Testis (tissue), 3 donors: ENCODE data around the gene C16orf87. TPM values are rescaled to one million over a fixed set of nuclear protein-coding genes. Genes with fewer than 3 reads are reported as not detected.
A peak's percentile ranks its signal among the peaks of the same experiment; 100 is the strongest.

Source experiments
- DNase-seq: peaks from one replicate; pipeline ENCODE4 v3.0.0-alpha.2; 2019
- H3K27ac ChIP-seq, 2 donors: fragments of 200-600 bp; sonication (generic); one replicate each; pipeline ENCODE4 v1.5.1; 2019
- H3K27me3 ChIP-seq: fragments of 200-600 bp; sonication (generic); one replicate; pipeline ENCODE4 v1.5.1; 2019
- H3K36me3 ChIP-seq: fragments of 200-600 bp; sonication (generic); one replicate; pipeline ENCODE4 v1.5.1; 2017; ENCODE audit warnings: low read depth; ENCODE audit errors: missing control alignments
- H3K4me1 ChIP-seq: fragments of 200-600 bp; sonication (generic); one replicate; pipeline ENCODE4 v1.5.1; 2019
- H3K4me3 ChIP-seq, 2 donors: fragments of 200-600 bp; sonication (generic); one replicate each; pipeline ENCODE4 v1.5.1; 2017 to 2019
- H3K9me3 ChIP-seq: fragments of 200-600 bp; sonication (generic); one replicate; pipeline ENCODE4 v1.5.1; 2017
- POLR2A ChIP-seq: fragments of 450-650 bp; IDR thresholded peaks from one replicate; pipeline ENCODE4 v1.6.1; 2017; ENCODE audit warnings: antibody characterized with exemption, mild to moderate bottlenecking, moderate library complexity
- WGBS, 2 donors: methylation state at CpG; one replicate each; pipeline ENCODE4 v1.1.5; 2018; 5-methylcytosine and 5-hydroxymethylcytosine counted together
- intact Hi-C: fragments of 100-400 bp; cut with DNase I; formaldehyde crosslinking; loops from one replicate; pipeline ENCODE4 v1.15.1; 2023; ENCODE audit warnings: low total_unique reads
- polyA plus RNA-seq: library from polyadenylated mRNA; stranded (reverse); fragments of 350-450 nt; fragmentation: Illumina TruSeq; extraction: RNeasy Lipid Tissue Mini Kit (QIAGEN cat#74804); gene quantifications from one replicate; pipeline ENCODE4 v1.2.3, GENCODE V29; 2014; ENCODE audit warnings: low read depth, low replicate concordance; ENCODE audit not compliant: insufficient read depth
- total RNA-seq, 2 donors: library from RNA; depleted of rRNA; stranded (reverse); fragments of >200 nt; gene quantifications; one replicate each; pipeline ENCODE4 v1.2.3, GENCODE V29; 2016
- TF ChIP-seq, protein P1 (sequence below), 3 experiments: fragments of 450-650 bp in 2 of 3; fragments of 200-600 bp in 1 of 3; sonication (generic) in 1 of 3; IDR thresholded peaks; one replicate each; pipeline ENCODE4 v1.5.1; 2016 to 2019; ENCODE audit warnings: antibody characterized with exemption in 3 of 3, mild to moderate bottlenecking in 2 of 3, moderate library complexity in 1 of 3

C16orf87 gene
- total and polyA plus RNA-seq, 3 donors from 2014 or later, result 32.0 to 45.4 (median 44.9) TPM

DNA sequence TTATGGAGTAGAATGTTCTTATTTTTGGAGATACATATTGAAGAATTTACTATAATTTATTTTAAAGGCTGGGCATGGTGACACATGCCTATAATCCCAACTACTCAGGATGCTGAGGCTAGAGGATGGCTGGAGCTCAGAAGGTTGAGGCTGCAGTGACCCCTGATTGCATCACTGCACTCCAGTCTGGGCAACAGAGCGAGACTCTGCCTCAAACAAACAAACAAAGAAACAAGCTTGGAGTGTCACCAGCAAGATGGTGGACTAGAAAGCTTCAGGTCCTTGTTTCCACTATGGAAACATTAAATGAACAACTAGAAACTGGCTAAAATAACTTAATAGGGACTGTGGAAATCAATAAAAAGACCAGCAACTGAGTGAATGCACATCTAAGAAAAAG, 35.3 kb upstream of the C16orf87 start:
- WGBS, 2 donors, result 85 to 93% methylated on average over 1 of the region's 1 CpG
- Histone ChIP-seq H3K27ac (no peak overlapping the region), H3K27me3 (no peaks in the 10 kb centered on the region), H3K9me3 (no peaks in the 10 kb centered on the region), H3K4me1 (no peaks in the 10 kb centered on the region), H3K36me3 (no peaks in the 10 kb centered on the region), H3K4me3 (no peak overlapping the region)
- intact Hi-C loops, result no loop called here
- DNase-seq, result no peak
- no peak for TF ChIP-seq POLR2A

DNA sequence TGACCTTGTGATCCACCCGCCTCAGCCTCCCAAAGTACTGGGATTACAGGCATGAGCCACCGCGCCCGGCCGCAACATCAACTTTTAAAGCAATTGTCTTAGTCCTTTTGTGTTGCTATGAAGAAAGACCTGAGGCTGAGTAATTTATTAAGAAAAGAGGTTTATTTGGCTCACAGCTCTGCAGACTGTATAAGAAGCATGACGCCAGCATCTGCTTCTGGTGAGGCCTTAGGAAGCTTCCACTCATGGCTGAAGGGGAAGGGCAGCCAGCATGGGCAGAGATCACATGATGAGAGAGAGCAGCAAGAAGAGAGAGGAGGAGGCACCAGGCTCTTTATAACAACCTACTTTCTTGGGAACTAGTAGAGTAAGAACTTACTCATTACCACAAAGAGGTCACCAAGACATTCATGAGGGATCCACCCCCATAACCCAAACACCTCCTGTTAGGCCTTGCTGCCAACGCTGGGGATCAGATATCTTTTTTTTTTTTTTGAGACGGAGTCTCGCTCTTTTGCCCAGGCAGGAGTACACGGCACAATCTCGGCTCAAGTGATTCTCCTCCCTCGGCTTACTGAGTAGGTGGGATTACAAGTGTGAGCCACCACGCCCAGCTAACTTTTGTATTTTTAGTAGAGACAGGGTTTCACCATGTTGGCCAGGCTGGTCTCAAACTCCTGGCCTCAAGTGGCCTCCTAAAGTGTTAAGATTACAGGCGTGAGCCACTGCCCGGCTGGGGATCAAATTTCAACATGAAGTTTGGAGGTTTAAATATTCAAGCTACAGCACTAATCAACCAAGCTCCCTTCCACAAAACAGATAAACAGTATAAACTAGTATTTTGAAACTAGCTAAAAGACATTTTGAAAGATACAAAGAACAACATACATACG, 31.8 kb upstream of the C16orf87 start:
- intact Hi-C loops, result no loop called here
- Histone ChIP-seq H3K4me1 (no peaks in the 10 kb centered on the region), H3K27ac (no peak overlapping the region), H3K9me3 (no peaks in the 10 kb centered on the region), H3K27me3 (no peaks in the 10 kb centered on the region), H3K4me3 (no peak overlapping the region), H3K36me3 (no peaks in the 10 kb centered on the region)
- DNase-seq, result no peak
- no peak for TF ChIP-seq POLR2A
- TF ChIP-seq, protein P1, sequence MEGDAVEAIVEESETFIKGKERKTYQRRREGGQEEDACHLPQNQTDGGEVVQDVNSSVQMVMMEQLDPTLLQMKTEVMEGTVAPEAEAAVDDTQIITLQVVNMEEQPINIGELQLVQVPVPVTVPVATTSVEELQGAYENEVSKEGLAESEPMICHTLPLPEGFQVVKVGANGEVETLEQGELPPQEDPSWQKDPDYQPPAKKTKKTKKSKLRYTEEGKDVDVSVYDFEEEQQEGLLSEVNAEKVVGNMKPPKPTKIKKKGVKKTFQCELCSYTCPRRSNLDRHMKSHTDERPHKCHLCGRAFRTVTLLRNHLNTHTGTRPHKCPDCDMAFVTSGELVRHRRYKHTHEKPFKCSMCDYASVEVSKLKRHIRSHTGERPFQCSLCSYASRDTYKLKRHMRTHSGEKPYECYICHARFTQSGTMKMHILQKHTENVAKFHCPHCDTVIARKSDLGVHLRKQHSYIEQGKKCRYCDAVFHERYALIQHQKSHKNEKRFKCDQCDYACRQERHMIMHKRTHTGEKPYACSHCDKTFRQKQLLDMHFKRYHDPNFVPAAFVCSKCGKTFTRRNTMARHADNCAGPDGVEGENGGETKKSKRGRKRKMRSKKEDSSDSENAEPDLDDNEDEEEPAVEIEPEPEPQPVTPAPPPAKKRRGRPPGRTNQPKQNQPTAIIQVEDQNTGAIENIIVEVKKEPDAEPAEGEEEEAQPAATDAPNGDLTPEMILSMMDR (IDR thresholded peaks at IDR 0.05), result no peak
- 81% methylated on average over 16 of the region's 16 CpGs for WGBS, 2 donors

DNA sequence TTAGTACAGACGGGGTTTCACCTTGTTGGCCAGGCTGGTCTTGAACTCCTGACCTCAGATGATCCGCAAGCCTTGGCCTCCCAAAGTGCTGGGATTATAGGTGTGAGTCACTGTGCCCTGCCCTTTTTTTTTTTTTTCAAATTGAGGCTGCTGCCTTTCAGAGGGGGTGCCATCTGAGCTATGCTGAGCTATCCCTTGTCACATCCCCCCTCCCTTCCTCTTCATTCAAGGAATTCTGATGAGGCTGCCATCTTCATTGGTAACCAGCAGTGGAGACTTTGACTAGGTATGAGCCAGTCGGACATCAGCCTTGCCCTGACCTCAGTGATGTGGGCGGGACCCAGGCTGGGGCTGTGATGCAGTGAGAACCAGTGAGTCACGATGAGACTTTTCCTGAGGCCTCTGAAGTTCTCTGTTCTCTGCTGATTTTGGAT, 28.8 kb upstream of the C16orf87 start:
- Histone ChIP-seq H3K4me1 (no peaks in the 10 kb centered on the region), H3K36me3 (no peaks in the 10 kb centered on the region), H3K27me3 (no peaks in the 10 kb centered on the region), H3K27ac (no peak overlapping the region), H3K4me3 (no peak overlapping the region), H3K9me3 (no peaks in the 10 kb centered on the region)
- 87 to 91% methylated on average over 5 of the region's 5 CpGs for WGBS, 2 donors
- intact Hi-C loops, result loop anchor here (5.0 kb wide), 1 partner anchor 48 kb away; no protein-coding TSS in a partner anchor
- no peak for DNase-seq
- TF ChIP-seq POLR2A, result no peak
- TF ChIP-seq, protein P1 (IDR thresholded peaks at IDR 0.05), result no peak

DNA sequence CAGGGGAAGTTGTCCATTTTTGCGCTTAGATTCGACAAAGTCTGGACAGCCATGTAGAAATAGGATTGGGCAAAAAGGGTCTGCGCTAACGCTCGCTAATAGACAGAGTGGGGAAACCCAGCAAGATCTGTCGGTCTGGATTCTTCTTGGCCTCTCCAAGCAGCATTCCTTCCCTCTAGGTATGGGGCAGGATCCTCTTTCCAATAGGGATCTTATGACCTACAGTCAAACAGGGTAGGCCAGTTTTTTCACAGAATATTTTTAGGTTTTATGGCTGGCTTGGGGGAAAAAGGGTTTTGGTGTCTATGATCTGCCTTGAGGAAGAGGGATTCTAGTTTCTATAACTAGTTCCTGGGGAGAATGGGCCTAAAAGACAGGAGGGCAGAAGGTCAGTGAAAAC, 27.2 kb upstream of the C16orf87 start:
- intact Hi-C loops, result loop anchor here (5.0 kb wide), 1 partner anchor 49 kb away; no protein-coding TSS in a partner anchor
- TF ChIP-seq POLR2A, result no peak
- TF ChIP-seq, protein P1 (IDR thresholded peaks at IDR 0.05), result no peak

GRCh38 chr16:46857368-46857945, 26.5 kb upstream of the C16orf87 start:
- no peaks in the 10 kb centered on the region for H3K9me3 ChIP-seq
- no peaks in the 10 kb centered on the region for H3K27me3 ChIP-seq
- peak; percentile 23 for DNase-seq
- no peak overlapping the region for H3K27ac ChIP-seq
- intact Hi-C loops, result loop anchor here (5.0 kb wide), 1 partner anchor 50 kb away; no protein-coding TSS in a partner anchor
- H3K36me3 ChIP-seq, result no peaks in the 10 kb centered on the region
- 40 to 64% methylated on average over 6 of the region's 6 CpGs for WGBS, 2 donors
- TF ChIP-seq, protein P1 (IDR thresholded peaks at IDR 0.05), result peak in 1 of 3 experiments; percentile 47
- TF ChIP-seq POLR2A, result no peak
- no peaks in the 10 kb centered on the region for H3K4me1 ChIP-seq
- H3K4me3 ChIP-seq, result no peak overlapping the region

More for the DNA sequence above, 27.2 kb upstream of the C16orf87 start:
- WGBS, 2 donors, result 97 to 99% methylated on average over 6 of the region's 6 CpGs
- H3K9me3 ChIP-seq, result no peaks in the 10 kb centered on the region
- no peaks in the 10 kb centered on the region for H3K27me3 ChIP-seq
- H3K4me1 ChIP-seq, result no peaks in the 10 kb centered on the region
- DNase-seq, result no peak
- no peak overlapping the region for H3K27ac ChIP-seq
- no peaks in the 10 kb centered on the region for H3K36me3 ChIP-seq
- no peak overlapping the region for H3K4me3 ChIP-seq
